ENCODE measurements around the gene AMMECR1.

The AMMECR1 gene

GRCh38 chrX:110222497-110223257, 95.2 kb downstream of the AMMECR1 start:
- Histone ChIP-seq H3K4me3 (ENCODE audit: low read length) (no peak overlapping the region), H3K9me3 (ENCODE audit: insufficient read depth, low read depth, low read length) (no peaks in the 10 kb centered on the region), H3K27ac (ENCODE audit: low read length) (no peak overlapping the region), H3K4me1 (ENCODE audit: insufficient read depth, low read length) (no peaks in the 10 kb centered on the region), H3K36me3 (ENCODE audit: insufficient read depth, low read depth, low read length) (no peaks in the 10 kb centered on the region), H3K9ac (ENCODE audit: low read depth, low read length) (no peak overlapping the region), H3K27me3 (ENCODE audit: insufficient read depth, low read length) (no peaks in the 10 kb centered on the region)

GRCh38 chrX:110219920-110220319, 98.0 kb downstream of the AMMECR1 start:
- H3K36me3 ChIP-seq (ENCODE audit: insufficient read depth, low read depth, low read length): no peaks in the 10 kb centered on the region
- H3K4me3 ChIP-seq (ENCODE audit: low read length): no peak overlapping the region
- H3K9me3 ChIP-seq (ENCODE audit: insufficient read depth, low read depth, low read length): no peaks in the 10 kb centered on the region
- no peaks in the 10 kb centered on the region for H3K27me3 ChIP-seq (ENCODE audit: insufficient read depth, low read length)
- H3K27ac ChIP-seq (ENCODE audit: low read length): no peak overlapping the region
- no peaks in the 10 kb centered on the region for H3K4me1 ChIP-seq (ENCODE audit: insufficient read depth, low read length)
- H3K9ac ChIP-seq (ENCODE audit: low read depth, low read length): no peak overlapping the region

GRCh38 chrX:110218591-110218990, 99.3 kb downstream of the AMMECR1 start:
- H3K4me3 ChIP-seq (ENCODE audit: low read length): no peak overlapping the region
- H3K36me3 ChIP-seq (ENCODE audit: insufficient read depth, low read depth, low read length): no peaks in the 10 kb centered on the region
- H3K4me1 ChIP-seq (ENCODE audit: insufficient read depth, low read length): no peaks in the 10 kb centered on the region
- no peaks in the 10 kb centered on the region for H3K9me3 ChIP-seq (ENCODE audit: insufficient read depth, low read depth, low read length)
- no peak overlapping the region for H3K27ac ChIP-seq (ENCODE audit: low read length)
- no peak overlapping the region for H3K9ac ChIP-seq (ENCODE audit: low read depth, low read length)
- no peaks in the 10 kb centered on the region for H3K27me3 ChIP-seq (ENCODE audit: insufficient read depth, low read length)

- no peak overlapping the region for H3K9ac ChIP-seq (ENCODE audit: low read depth, low read length)
- no peaks in the 10 kb centered on the region for H3K4me1 ChIP-seq (ENCODE audit: insufficient read depth, low read length)
- H3K27ac ChIP-seq (ENCODE audit: low read length): no peak overlapping the region
- no peaks in the 10 kb centered on the region for H3K27me3 ChIP-seq (ENCODE audit: insufficient read depth, low read length)
- H3K9me3 ChIP-seq (ENCODE audit: insufficient read depth, low read depth, low read length): no peaks in the 10 kb centered on the region
- H3K4me3 ChIP-seq (ENCODE audit: low read length): no peak overlapping the region
- H3K36me3 ChIP-seq (ENCODE audit: insufficient read depth, low read depth, low read length): no peaks in the 10 kb centered on the region
Measured at GRCh38 chrX:110216027-110216426, 101.9 kb downstream of the AMMECR1 start.

- Histone ChIP-seq H3K27ac (ENCODE audit: low read length) (no peak overlapping the region), H3K4me1 (ENCODE audit: insufficient read depth, low read length) (no peaks in the 10 kb centered on the region; the same call in none of the 2 replicates)
Measured at GRCh38 chrX:110215411-110215810, 102.5 kb downstream of the AMMECR1 start.

GRCh38 chrX:110214684-110215083, 103.2 kb downstream of the AMMECR1 start:
- H3K4me1 ChIP-seq (ENCODE audit: insufficient read depth, low read length): no peaks in the 10 kb centered on the region; the same call in none of the 2 replicates
- H3K4me3 ChIP-seq (ENCODE audit: low read length): no peak overlapping the region
- H3K9me3 ChIP-seq (ENCODE audit: insufficient read depth, low read depth, low read length): no peaks in the 10 kb centered on the region
- H3K27ac ChIP-seq (ENCODE audit: low read length): no peak overlapping the region
- H3K9ac ChIP-seq (ENCODE audit: low read depth, low read length): no peak overlapping the region
- no peaks in the 10 kb centered on the region for H3K36me3 ChIP-seq (ENCODE audit: insufficient read depth, low read depth, low read length)
- no peaks in the 10 kb centered on the region for H3K27me3 ChIP-seq (ENCODE audit: insufficient read depth, low read length)

More at GRCh38 chrX:110215411-110215810, 102.5 kb downstream of the AMMECR1 start:
- no peaks in the 10 kb centered on the region for H3K27me3 ChIP-seq (ENCODE audit: insufficient read depth, low read length)
- H3K9me3 ChIP-seq (ENCODE audit: insufficient read depth, low read depth, low read length): no peaks in the 10 kb centered on the region
- no peak overlapping the region for H3K9ac ChIP-seq (ENCODE audit: low read depth, low read length)
- H3K4me3 ChIP-seq (ENCODE audit: low read length): no peak overlapping the region
- H3K36me3 ChIP-seq (ENCODE audit: insufficient read depth, low read depth, low read length): no peaks in the 10 kb centered on the region

GRCh38 chrX:110213183-110213582, 104.7 kb downstream of the AMMECR1 start:
- no peaks in the 10 kb centered on the region for H3K9me3 ChIP-seq (ENCODE audit: insufficient read depth, low read depth, low read length)
- no peak overlapping the region for H3K27ac ChIP-seq (ENCODE audit: low read length)
- no peaks in the 10 kb centered on the region for H3K27me3 ChIP-seq (ENCODE audit: insufficient read depth, low read length)

GRCh38 chrX:110212299-110212698, 105.6 kb downstream of the AMMECR1 start:
- Histone ChIP-seq H3K4me1 (ENCODE audit: insufficient read depth, low read length) (no peaks in the 10 kb centered on the region; the same call in none of the 2 replicates), H3K9ac (ENCODE audit: low read depth, low read length) (no peak overlapping the region), H3K27me3 (ENCODE audit: insufficient read depth, low read length) (no peaks in the 10 kb centered on the region), H3K27ac (ENCODE audit: low read length) (no peak overlapping the region), H3K36me3 (ENCODE audit: insufficient read depth, low read depth, low read length) (no peaks in the 10 kb centered on the region), H3K9me3 (ENCODE audit: insufficient read depth, low read depth, low read length) (no peaks in the 10 kb centered on the region), H3K4me3 (ENCODE audit: low read length) (no peak overlapping the region)

More at GRCh38 chrX:110213183-110213582, 104.7 kb downstream of the AMMECR1 start:
- Histone ChIP-seq H3K4me1 (ENCODE audit: insufficient read depth, low read length) (no peaks in the 10 kb centered on the region; the same call in none of the 2 replicates), H3K4me3 (ENCODE audit: low read length) (no peak overlapping the region), H3K9ac (ENCODE audit: low read depth, low read length) (no peak overlapping the region), H3K36me3 (ENCODE audit: insufficient read depth, low read depth, low read length) (no peaks in the 10 kb centered on the region)

- no peak overlapping the region for H3K27ac ChIP-seq (ENCODE audit: low read length)
- H3K9me3 ChIP-seq (ENCODE audit: insufficient read depth, low read depth, low read length): no peaks in the 10 kb centered on the region
- H3K36me3 ChIP-seq (ENCODE audit: insufficient read depth, low read depth, low read length): no peaks in the 10 kb centered on the region
- no peaks in the 10 kb centered on the region; the same call in none of the 2 replicates for H3K4me1 ChIP-seq (ENCODE audit: insufficient read depth, low read length)
- no peaks in the 10 kb centered on the region for H3K27me3 ChIP-seq (ENCODE audit: insufficient read depth, low read length)
- H3K9ac ChIP-seq (ENCODE audit: low read depth, low read length): no peak overlapping the region
- H3K4me3 ChIP-seq (ENCODE audit: low read length): no peak overlapping the region
Measured at GRCh38 chrX:110211340-110211739, 106.5 kb downstream of the AMMECR1 start.

- Histone ChIP-seq H3K4me1 (ENCODE audit: insufficient read depth, low read length) (no peaks in the 10 kb centered on the region; the same call in none of the 2 replicates), H3K36me3 (ENCODE audit: insufficient read depth, low read depth, low read length) (no peaks in the 10 kb centered on the region), H3K4me3 (ENCODE audit: low read length) (no peak overlapping the region), H3K27me3 (ENCODE audit: insufficient read depth, low read length) (no peaks in the 10 kb centered on the region), H3K27ac (ENCODE audit: low read length) (no peak overlapping the region), H3K9ac (ENCODE audit: low read depth, low read length) (no peak overlapping the region), H3K9me3 (ENCODE audit: insufficient read depth, low read depth, low read length) (no peaks in the 10 kb centered on the region)
Measured at GRCh38 chrX:110210417-110211139, 107.3 kb downstream of the AMMECR1 start.

GRCh38 chrX:110208092-110208491, 109.8 kb downstream of the AMMECR1 start:
- Histone ChIP-seq H3K9ac (ENCODE audit: low read depth, low read length) (no peak overlapping the region), H3K27me3 (ENCODE audit: insufficient read depth, low read length) (no peaks in the 10 kb centered on the region), H3K27ac (ENCODE audit: low read length) (no peak overlapping the region), H3K4me1 (ENCODE audit: insufficient read depth, low read length) (no peaks in the 10 kb centered on the region; the same call in none of the 2 replicates), H3K9me3 (ENCODE audit: insufficient read depth, low read depth, low read length) (no peaks in the 10 kb centered on the region), H3K36me3 (ENCODE audit: insufficient read depth, low read depth, low read length) (no peaks in the 10 kb centered on the region), H3K4me3 (ENCODE audit: low read length) (no peak overlapping the region)

GRCh38 chrX:110204986-110205385, 112.9 kb downstream of the AMMECR1 start:
- Histone ChIP-seq H3K4me1 (ENCODE audit: insufficient read depth, low read length) (no peaks in the 10 kb centered on the region), H3K9ac (ENCODE audit: low read depth, low read length) (no peak overlapping the region), H3K4me3 (ENCODE audit: low read length) (no peak overlapping the region), H3K9me3 (ENCODE audit: insufficient read depth, low read depth, low read length) (no peaks in the 10 kb centered on the region), H3K36me3 (ENCODE audit: insufficient read depth, low read depth, low read length) (peaks cover 13% of the 10 kb centered on the region; the same call in 1 of the 2 replicates), H3K27me3 (ENCODE audit: insufficient read depth, low read length) (no peaks in the 10 kb centered on the region), H3K27ac (ENCODE audit: low read length) (no peak overlapping the region)
